H1 (cell line): ENCODE measurements around the gene NELFE. TPM values are rescaled to one million over a fixed set of nuclear protein-coding genes. Genes with fewer than 3 reads are reported as not detected.

Source experiments
- CTCF ChIA-PET: fragments of 300-600 bp; sonication (Branson Sonifier 250); formaldehyde crosslinking; loops from one replicate; lab custom pipeline; 2021; ENCODE audit not compliant: partially characterized antibody; lab: Charles Lee
- POLR2A ChIA-PET: fragments of 300-600 bp; sonication (Branson Sonifier 250); formaldehyde crosslinking; loops from one replicate; lab custom pipeline; 2021; ENCODE audit warnings: inconsistent platforms; ENCODE audit not compliant: partially characterized antibody; lab: Charles Lee
- DNase-seq, 2 experiments: peaks; one replicate each; pipeline versions ENCODE4 v3.0.0 to v3.0.0-alpha.2; 2010 to 2022; ENCODE audit warnings: low spot score in 2 of 2, low read depth in 1 of 2, mixed read lengths in 1 of 2
- FAIRE-seq: peaks from 2 replicates; lab custom pipeline; 2011; peaks lifted over from hg19 to GRCh38; lab: Jason Lieb, UNC
- H2AFZ ChIP-seq: 2 replicates; pipeline ENCODE4 v1.8.1; 2012; ENCODE audit warnings: low read length, inconsistent platforms
- H2AK5ac ChIP-seq: 2 replicates; pipeline ENCODE4 v1.6.1; 2013; ENCODE audit warnings: low read depth, low read length
- H2BK120ac ChIP-seq: replicated peaks from 2 replicates; pipeline ENCODE3; 2013; ENCODE audit warnings: low read depth, low read length, inconsistent platforms
- H2BK12ac ChIP-seq: 2 replicates; pipeline ENCODE4 v1.6.1; 2013; ENCODE audit warnings: low read depth, low read length
- H2BK15ac ChIP-seq: 2 replicates; pipeline ENCODE4 v1.6.1; 2013; ENCODE audit warnings: low read length
- H2BK20ac ChIP-seq: 2 replicates; pipeline ENCODE4 v1.6.1; 2013; ENCODE audit warnings: low read length
- H2BK5ac ChIP-seq: 2 replicates; pipeline ENCODE4 v1.6.1; 2013; ENCODE audit warnings: low read depth, low read length
- H3K14ac ChIP-seq: 2 replicates; pipeline ENCODE4 v1.6.1; 2013; ENCODE audit warnings: inconsistent platforms; ENCODE audit not compliant: insufficient read length
- H3K18ac ChIP-seq: 2 replicates; pipeline ENCODE4 v1.6.1; 2013; ENCODE audit warnings: low read length; ENCODE audit errors: extremely low read depth
- H3K23ac ChIP-seq: 2 replicates; pipeline ENCODE4 v1.6.1; 2013; ENCODE audit warnings: inconsistent platforms; ENCODE audit not compliant: insufficient read length
- H3K23me2 ChIP-seq: 2 replicates; pipeline ENCODE4 v1.6.1; 2013; ENCODE audit warnings: low read depth, low read length
- H3K27ac ChIP-seq: 2 replicates; pipeline ENCODE4 v1.6.1; 2011; ENCODE audit warnings: low read depth, low read length, inconsistent platforms
- H3K27me3 ChIP-seq, 4 experiments: replicated peaks in 1 of 4; 1 replicate in 1 of 4; 2 replicates in 3 of 4; pipeline versions ENCODE4 v1.6.1 to v1.8.1; 2011 to 2013; ENCODE audit warnings: low read length in 3 of 4, mild to moderate bottlenecking in 3 of 4, inconsistent platforms in 2 of 4, mixed read lengths in 2 of 4, moderate library complexity in 1 of 4; ENCODE audit not compliant: control insufficient read depth in 3 of 4, insufficient read depth in 3 of 4; ENCODE audit errors: extremely low read depth in 1 of 4
- H3K36me3 ChIP-seq, 4 experiments: 2 replicates each; pipeline versions ENCODE4 v1.6.1 to v1.8.1; 2011 to 2013; ENCODE audit warnings: mild to moderate bottlenecking in 4 of 4, low read length in 3 of 4, moderate library complexity in 2 of 4, control low read depth in 1 of 4, inconsistent platforms in 1 of 4; ENCODE audit not compliant: insufficient read depth in 4 of 4, control insufficient read depth in 2 of 4
- H3K4ac ChIP-seq: replicated peaks from 2 replicates; pipeline ENCODE3; 2013; ENCODE audit warnings: low read length, low read depth, mixed read lengths, inconsistent platforms; ENCODE audit not compliant: insufficient read length
- H3K4me1 ChIP-seq, 4 experiments: replicated peaks in 1 of 4; 1 replicate in 1 of 4; 2 replicates in 3 of 4; pipeline versions ENCODE4 v1.6.1 to v1.8.1; 2011 to 2013; ENCODE audit warnings: low read length in 3 of 4, inconsistent platforms in 2 of 4, mixed read lengths in 1 of 4; ENCODE audit not compliant: insufficient read depth in 4 of 4, control insufficient read depth in 3 of 4
- H3K4me2 ChIP-seq, 2 experiments: 2 replicates each; pipeline versions ENCODE4 v1.6.1 to v1.8.1; 2011 to 2013; ENCODE audit warnings: low read depth in 2 of 2, low read length in 2 of 2, control low read depth in 1 of 2, inconsistent platforms in 1 of 2, mild to moderate bottlenecking in 1 of 2; ENCODE audit not compliant: insufficient read depth in 1 of 2
- H3K4me3 ChIP-seq, 4 experiments: fragments of 200-600, 300-600 bp in 1 of 4; sonication (generic), shearing (Covaris generic), sonication (Bioruptor Twin) in 1 of 4; 2 replicates each; pipeline versions ENCODE4 v1.5.1 to v1.8.1; 2011 to 2016; ENCODE audit warnings: low read length in 4 of 4, low read depth in 3 of 4, control low read depth in 2 of 4, inconsistent platforms in 2 of 4, mild to moderate bottlenecking in 2 of 4, mixed read lengths in 1 of 4, moderate library complexity in 1 of 4; ENCODE audit not compliant: insufficient read depth in 2 of 4; ENCODE audit errors: extremely low read depth in 1 of 4
- H3K56ac ChIP-seq: replicated peaks from 2 replicates; pipeline ENCODE3; 2013; ENCODE audit warnings: low read depth, mild to moderate bottlenecking, mixed read lengths, low read length, inconsistent platforms; ENCODE audit not compliant: insufficient read length
- H3K79me1 ChIP-seq: 2 replicates; pipeline ENCODE4 v1.6.1; 2013; ENCODE audit warnings: low read depth, low read length, control low read depth
- H3K79me2 ChIP-seq, 2 experiments: 2 replicates each; pipeline versions ENCODE4 v1.6.1 to v1.8.1; 2012 to 2013; ENCODE audit warnings: low read length in 2 of 2, mild to moderate bottlenecking in 2 of 2, inconsistent platforms in 1 of 2; ENCODE audit not compliant: insufficient read depth in 2 of 2, control insufficient read depth in 1 of 2
- H3K9ac ChIP-seq, 4 experiments: replicated peaks in 1 of 4; 1 replicate in 1 of 4; 2 replicates in 3 of 4; pipeline versions ENCODE4 v1.6.1 to v1.8.1; 2011 to 2013; ENCODE audit warnings: low read depth in 3 of 4, low read length in 3 of 4, control low read depth in 2 of 4, mild to moderate bottlenecking in 2 of 4, moderate library complexity in 2 of 4, inconsistent platforms in 1 of 4; ENCODE audit errors: extremely low read depth in 1 of 4
- H3K9me3 ChIP-seq, 2 experiments: 2 replicates each; pipeline versions ENCODE4 v1.6.1 to v1.8.1; 2012 to 2013; ENCODE audit warnings: mild to moderate bottlenecking in 2 of 2, moderate library complexity in 2 of 2, control low read depth in 1 of 2, inconsistent platforms in 1 of 2, low read depth in 1 of 2, low read length in 1 of 2, mixed read lengths in 1 of 2; ENCODE audit not compliant: insufficient read depth in 2 of 2
- H4K20me1 ChIP-seq, 2 experiments: replicated peaks in 1 of 2; 2 replicates each; pipeline versions ENCODE3 to v1.8.1; 2011 to 2013; ENCODE audit warnings: inconsistent platforms in 2 of 2, low read length in 2 of 2, mild to moderate bottlenecking in 1 of 2; ENCODE audit not compliant: insufficient read depth in 2 of 2, control insufficient read depth in 1 of 2
- H4K5ac ChIP-seq: 2 replicates; pipeline ENCODE4 v1.6.1; 2013; ENCODE audit warnings: low read length, low read depth, mixed read lengths, inconsistent platforms; ENCODE audit not compliant: insufficient read length
- H4K8ac ChIP-seq: 2 replicates; pipeline ENCODE4 v1.8.0; 2013; ENCODE audit warnings: mild to moderate bottlenecking, moderate library complexity, low read length, inconsistent platforms; ENCODE audit not compliant: insufficient read depth; ENCODE audit errors: extremely low read depth
- H4K91ac ChIP-seq: replicated peaks from 2 replicates; pipeline ENCODE3; 2013; ENCODE audit warnings: low read length, mixed read lengths, inconsistent platforms; ENCODE audit not compliant: insufficient read length
- EP300 ChIP-seq, 2 experiments: IDR thresholded peaks; 1 replicate in 1 of 2; 2 replicates in 1 of 2; pipeline ENCODE4 v1.6.1; 2011 to 2012; ENCODE audit warnings: low read depth in 2 of 2, low read length in 2 of 2, mild to moderate bottlenecking in 2 of 2, borderline replicate concordance in 1 of 2, inconsistent platforms in 1 of 2, moderate library complexity in 1 of 2
- EZH2 ChIP-seq: fragments of 200-600 bp; sonication (generic); IDR thresholded peaks from 2 replicates; pipeline ENCODE4 v1.7.1; 2012; ENCODE audit warnings: low read depth, mild to moderate bottlenecking, moderate library complexity, low read length, inconsistent platforms; ENCODE audit not compliant: severe bottlenecking
- RAD21 ChIP-seq, 2 experiments: IDR thresholded peaks in 1 of 2; conservative IDR thresholded peaks in 1 of 2; 2 replicates each; pipeline ENCODE4 v1.6.1; 2011; ENCODE audit warnings: low read depth in 2 of 2, low read length in 2 of 2, improper control_type of control experiment in 1 of 2, inconsistent platforms in 1 of 2, mild to moderate bottlenecking in 1 of 2, moderate library complexity in 1 of 2
- WGBS, 2 experiments: shearing (Covaris generic) in 1 of 2; methylation state at CpG; one replicate each; pipeline versions ENCODE4 v1.1.6 to v1.1.7; 2013 to 2015; ENCODE audit warnings: low lambda C conversion rate in 2 of 2, mixed read lengths in 2 of 2, inconsistent platforms in 1 of 2, low coverage in 1 of 2, missing lambda C conversion rate in 1 of 2; ENCODE audit not compliant: insufficient replicate concordance in 2 of 2, insufficient coverage in 1 of 2, insufficient read length in 1 of 2; ENCODE audit errors: extremely low coverage in 1 of 2, missing lambda C conversion rate in 1 of 2; 5-methylcytosine and 5-hydroxymethylcytosine counted together
- polyA plus RNA-seq, 7 experiments: library from polyadenylated mRNA; depleted of rRNA in 3 of 7; stranded (reverse) in 5 of 7; unstranded in 2 of 7; fragments of >200 nt in 5 of 7; fragments of 200-250 nt in 2 of 7; gene quantifications; 1 replicate in 5 of 7; 2 replicates in 1 of 7; 4 replicates in 1 of 7; pipeline versions ENCODE4 v1.2.1 to v1.2.3, GENCODE V29; 2011 to 2013; ENCODE audit warnings: missing spikeins in 2 of 7, mixed read lengths in 2 of 7
- total RNA-seq: library from RNA; stranded (reverse); fragmentation: NEBNext Ultra II Directional; extraction: Animal tissue kit (Norgen Biotek cat#: 25700); gene quantifications from 2 replicates; pipeline ENCODE4 v1.2.1, GENCODE V29; 2021
- TF ChIP-seq, protein P1 (sequence below), 3 experiments: IDR thresholded peaks; 1 replicate in 2 of 3; 2 replicates in 1 of 3; pipeline versions ENCODE4 v1.5.1 to v1.6.1; 2011; ENCODE audit warnings: low read length in 3 of 3, mild to moderate bottlenecking in 3 of 3, inconsistent platforms in 2 of 3, low read depth in 1 of 3, moderate library complexity in 1 of 3; ENCODE audit not compliant: insufficient read depth in 1 of 3; ENCODE audit errors: control extremely low read depth in 1 of 3

Gene NELFE
- total and polyA plus RNA-seq, 2 of the 8 experiments (the other 6 are each of a cell fraction or from before 2014, with no cell fraction given): 49.2 to 71.5 TPM

GRCh38 chr6:31922942-31923341 lies 35.8 kb downstream of the NELFE start:
- POLR2A ChIA-PET: interaction anchor here (0.6 to 1.6 kb wide), 6 partner anchors 15 to 193 kb away, joined by 3 to 6 read pairs (median 4); partner anchors contain the start of gene EHMT2
- H2BK12ac ChIP-seq: no peak overlapping the region
- H3K27ac ChIP-seq: no peak overlapping the region
- TF ChIP-seq EP300 (IDR thresholded peaks at IDR 0.05; ENCODE audit: borderline replicate concordance in 1 of 2, low read depth in 2 of 2, low read length in 2 of 2) (no peak), EZH2 (no peak), RAD21 (IDR thresholded peaks at IDR 0.05 in 1 of 2, conservative IDR thresholded peaks at IDR 0.05 in 1 of 2; ENCODE audit: low read depth in 2 of 2, low read length in 2 of 2) (peak; percentile 68 to 76)
- TF ChIP-seq, protein P1, sequence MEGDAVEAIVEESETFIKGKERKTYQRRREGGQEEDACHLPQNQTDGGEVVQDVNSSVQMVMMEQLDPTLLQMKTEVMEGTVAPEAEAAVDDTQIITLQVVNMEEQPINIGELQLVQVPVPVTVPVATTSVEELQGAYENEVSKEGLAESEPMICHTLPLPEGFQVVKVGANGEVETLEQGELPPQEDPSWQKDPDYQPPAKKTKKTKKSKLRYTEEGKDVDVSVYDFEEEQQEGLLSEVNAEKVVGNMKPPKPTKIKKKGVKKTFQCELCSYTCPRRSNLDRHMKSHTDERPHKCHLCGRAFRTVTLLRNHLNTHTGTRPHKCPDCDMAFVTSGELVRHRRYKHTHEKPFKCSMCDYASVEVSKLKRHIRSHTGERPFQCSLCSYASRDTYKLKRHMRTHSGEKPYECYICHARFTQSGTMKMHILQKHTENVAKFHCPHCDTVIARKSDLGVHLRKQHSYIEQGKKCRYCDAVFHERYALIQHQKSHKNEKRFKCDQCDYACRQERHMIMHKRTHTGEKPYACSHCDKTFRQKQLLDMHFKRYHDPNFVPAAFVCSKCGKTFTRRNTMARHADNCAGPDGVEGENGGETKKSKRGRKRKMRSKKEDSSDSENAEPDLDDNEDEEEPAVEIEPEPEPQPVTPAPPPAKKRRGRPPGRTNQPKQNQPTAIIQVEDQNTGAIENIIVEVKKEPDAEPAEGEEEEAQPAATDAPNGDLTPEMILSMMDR (IDR thresholded peaks at IDR 0.05; ENCODE audit: control extremely low read depth in 1 of 3, insufficient read depth in 1 of 3, low read depth in 1 of 3, low read length in 3 of 3): peak; percentile 32 to 57 (median 55)
- TF ChIP-seq, all 59 proteins: peak for 2
- CTCF ChIA-PET: interaction anchor here (0.6 to 6.4 kb wide), 32 partner anchors 11 to 1777 kb away, joined by 3 to 43 read pairs (median 4); partner anchors contain the start of genes BAG6, CFB and EHMT2
- H4K91ac ChIP-seq: no peak overlapping the region
- H3K23me2 ChIP-seq: no peaks in the 10 kb centered on the region
- no peak overlapping the region for H2AFZ ChIP-seq
- H3K9ac ChIP-seq: no peak overlapping the region
- no peak for FAIRE-seq
- no peak overlapping the region for H3K4me3 ChIP-seq
- H3K79me2 ChIP-seq: no peaks in the 10 kb centered on the region
- no peak overlapping the region for H2BK20ac ChIP-seq
- no peaks in the 10 kb centered on the region for H3K27me3 ChIP-seq
- H3K79me1 ChIP-seq: no peaks in the 10 kb centered on the region
- H2AK5ac ChIP-seq: no peak overlapping the region
- no peak overlapping the region for H3K4ac ChIP-seq
- DNase-seq: no peak
- H4K20me1 ChIP-seq: no peaks in the 10 kb centered on the region
- H2BK15ac ChIP-seq: no peak overlapping the region
- no peak overlapping the region for H3K18ac ChIP-seq
- H4K8ac ChIP-seq: no peak overlapping the region
- no peak overlapping the region for H2BK5ac ChIP-seq
- WGBS, 2 experiments: 46% methylated on average over 5 of the region's 5 CpGs; no CpG with 5 or more reads in 1 of the 2 experiments
- no peaks in the 10 kb centered on the region for H3K4me1 ChIP-seq
- H4K5ac ChIP-seq: no peak overlapping the region
- H2BK120ac ChIP-seq: no peak overlapping the region
- no peak overlapping the region for H3K4me2 ChIP-seq
- H3K36me3 ChIP-seq: no peaks in the 10 kb centered on the region
- no peak overlapping the region for H3K56ac ChIP-seq
- H3K14ac ChIP-seq: no peak overlapping the region
- no peaks in the 10 kb centered on the region for H3K9me3 ChIP-seq
- no peak overlapping the region for H3K23ac ChIP-seq
